HCT116 (cell line): ENCODE measurements around the gene CDKN2A. TPM values are rescaled to one million over a fixed set of nuclear protein-coding genes. Genes with fewer than 3 reads are reported as not detected.

Source experiments
- ATAC-seq: fragments of 200-7000 bp; cut with Tn5 transposase; 2 replicates; pipeline ENCODE4 v1.9.1; 2020; ENCODE audit warnings: mild to moderate bottlenecking, moderate library complexity
- BruUV-seq: library from RNA; stranded (reverse); fragments of 400-500 nt; replicated peaks from 2 replicates; lab custom pipeline; 2021; lab: Mats Ljungman, UMichigan
- CTCF ChIA-PET: fragments of 300-600 bp; sonication (Branson Sonifier 250); formaldehyde crosslinking; loops from one replicate; lab custom pipeline; 2021; ENCODE audit warnings: antibody characterized with exemption; lab: Charles Lee
- POLR2A ChIA-PET: fragments of 300-600, 350-600 bp; sonication (Branson Sonifier 250); formaldehyde crosslinking; loops from one replicate; lab custom pipeline; 2021; ENCODE audit warnings: antibody characterized with exemption; lab: Charles Lee
- RAD21 ChIA-PET, 2 experiments: fragments of 300-600 bp; sonication (Branson Sonifier 250); formaldehyde crosslinking; loops; one replicate each; lab custom pipeline; 2023; ENCODE audit warnings: low total read pairs in 2 of 2; ENCODE audit not compliant: uncharacterized antibody in 2 of 2, unreplicated experiment in 2 of 2, low non-redundant PET in 1 of 2; lab: Charles Lee
- DNase-seq: peaks from one replicate; pipeline ENCODE4 v3.0.0-alpha.2; 2010; ENCODE audit warnings: low read depth, low spot score
- H2AFZ ChIP-seq: fragments of 200-600 bp; shearing (Covaris generic), sonication (generic); 2 replicates; pipeline ENCODE4 v1.6.1; 2017; ENCODE audit warnings: low read depth, mixed run types, mixed read lengths, antibody characterized with exemption, low read length; ENCODE audit not compliant: poor library complexity, severe bottlenecking
- H3K27ac ChIP-seq: 2 replicates; pipeline ENCODE4 v1.5.1; 2012; ENCODE audit warnings: low read depth, low read length
- H3K27me3 ChIP-seq: fragments of 200-600 bp; sonication (generic); 2 replicates; pipeline ENCODE4 v1.6.1; 2016; ENCODE audit warnings: mixed run types, low read length, mixed read lengths; ENCODE audit not compliant: insufficient read depth
- H3K36me3 ChIP-seq, 2 experiments: fragments of 200-500 bp in 1 of 2; fragments of 200-600 bp in 1 of 2; sonication (Bioruptor generic) in 1 of 2; sonication (generic) in 1 of 2; 2 replicates each; pipeline versions ENCODE4 v1.5.1 to v1.6.1; 2014 to 2016; ENCODE audit warnings: low read length in 2 of 2, inconsistent platforms in 1 of 2, mixed read lengths in 1 of 2, mixed run types in 1 of 2; ENCODE audit not compliant: insufficient read depth in 2 of 2, control insufficient read depth in 1 of 2
- H3K4me1 ChIP-seq, 2 experiments: fragments of 200-600 bp in 1 of 2; sonication (generic) in 1 of 2; 2 replicates each; pipeline versions ENCODE4 v1.5.1 to v1.6.1; 2012 to 2017; ENCODE audit warnings: low read length in 2 of 2, inconsistent platforms in 1 of 2, mild to moderate bottlenecking in 1 of 2, mixed read lengths in 1 of 2, mixed run types in 1 of 2, moderate library complexity in 1 of 2; ENCODE audit not compliant: insufficient read depth in 2 of 2, control insufficient read depth in 1 of 2
- H3K4me2 ChIP-seq: fragments of 200-600 bp; sonication (generic); 2 replicates; pipeline ENCODE4 v1.6.1; 2017; ENCODE audit warnings: mixed run types, low read length, mixed read lengths
- H3K4me3 ChIP-seq, 2 experiments: fragments of 200-600 bp in 1 of 2; sonication (generic) in 1 of 2; replicated peaks in 1 of 2; 2 replicates each; pipeline ENCODE4 v1.5.1; 2011 to 2016; ENCODE audit warnings: low read length in 2 of 2, control low read depth in 1 of 2, low read depth in 1 of 2, mild to moderate bottlenecking in 1 of 2, mixed read lengths in 1 of 2, mixed run types in 1 of 2
- H3K79me2 ChIP-seq: fragments of 200-600 bp; sonication (generic); 2 replicates; pipeline ENCODE4 v1.6.1; 2017; ENCODE audit warnings: mild to moderate bottlenecking, mixed run types, low read length, moderate library complexity, mixed read lengths; ENCODE audit not compliant: insufficient read depth
- H3K9ac ChIP-seq: fragments of 200-600 bp; sonication (generic); 2 replicates; pipeline ENCODE4 v1.6.1; 2016; ENCODE audit warnings: low read length, mixed read lengths
- H3K9me2 ChIP-seq: fragments of 200-600 bp; sonication (generic), shearing (Covaris generic); 2 replicates; pipeline ENCODE4 v1.6.1; 2017; ENCODE audit warnings: mixed run types, mild to moderate bottlenecking, moderate library complexity; ENCODE audit not compliant: insufficient read depth
- H3K9me3 ChIP-seq, 2 experiments: fragments of 200-500 bp in 1 of 2; fragments of 200-600 bp in 1 of 2; sonication (Bioruptor generic) in 1 of 2; sonication (generic) in 1 of 2; 2 replicates each; pipeline ENCODE4 v1.6.1; 2014 to 2017; ENCODE audit warnings: low read length in 2 of 2, mixed read lengths in 2 of 2, inconsistent platforms in 1 of 2, low read depth in 1 of 2, mild to moderate bottlenecking in 1 of 2, mixed run types in 1 of 2, moderate library complexity in 1 of 2; ENCODE audit not compliant: control insufficient read depth in 1 of 2, insufficient read depth in 1 of 2
- H4K20me1 ChIP-seq: fragments of 200-600 bp; sonication (generic), shearing (Covaris generic); 2 replicates; pipeline ENCODE4 v1.6.1; 2017; ENCODE audit warnings: mixed run types, mild to moderate bottlenecking, moderate library complexity; ENCODE audit not compliant: insufficient read depth
- ATF3 ChIP-seq: IDR thresholded peaks from 2 replicates; pipeline ENCODE4 v1.6.1; 2012
- CBX3 ChIP-seq: IDR thresholded peaks from 2 replicates; pipeline ENCODE4 v1.6.1; 2012; ENCODE audit warnings: low read depth
- CTCF ChIP-seq, 3 experiments: fragments of 200-600 bp in 1 of 3; sonication (generic) in 1 of 3; IDR thresholded peaks in 2 of 3; conservative IDR thresholded peaks in 1 of 3; 2 replicates each; pipeline ENCODE4 v1.5.1; 2012 to 2017; ENCODE audit warnings: low read depth in 2 of 3, low read length in 2 of 3, antibody characterized with exemption in 1 of 3, borderline replicate concordance in 1 of 3, control low read depth in 1 of 3, mild to moderate bottlenecking in 1 of 3, mixed read lengths in 1 of 3, mixed run types in 1 of 3, moderate library complexity in 1 of 3; ENCODE audit not compliant: insufficient read depth in 1 of 3
- ELF1 ChIP-seq: IDR thresholded peaks from 2 replicates; pipeline ENCODE4 v1.6.1; 2012; ENCODE audit warnings: low read depth, borderline replicate concordance
- EZH2 ChIP-seq: fragments of 200-600 bp; sonication (generic); IDR thresholded peaks from 2 replicates; pipeline ENCODE4 v1.6.1; 2017; ENCODE audit warnings: antibody characterized with exemption, mixed run types
- MAX ChIP-seq: IDR thresholded peaks from 2 replicates; pipeline ENCODE4 v1.6.1; 2012
- RAD21 ChIP-seq: IDR thresholded peaks from 2 replicates; pipeline ENCODE4 v1.6.1; 2012; ENCODE audit warnings: low read depth, mild to moderate bottlenecking
- REST ChIP-seq: IDR thresholded peaks from 2 replicates; pipeline ENCODE4 v1.6.1; 2012; ENCODE audit warnings: low read depth
- SRF ChIP-seq: IDR thresholded peaks from 2 replicates; pipeline ENCODE4 v1.6.1; 2012; ENCODE audit warnings: low read depth
- ZBTB33 ChIP-seq: IDR thresholded peaks from 2 replicates; pipeline ENCODE4 v1.6.1; 2011; ENCODE audit warnings: mild to moderate bottlenecking, low read length, moderate library complexity; ENCODE audit not compliant: insufficient replicate concordance; ENCODE audit errors: extremely low read depth
- ZFX ChIP-seq: fragments of 450-650 bp; IDR thresholded peaks from 2 replicates; pipeline ENCODE4 v1.6.1; 2017
- ZNF274 ChIP-seq: fragments of 200-500 bp; sonication (Bioruptor generic); IDR thresholded peaks from 2 replicates; pipeline ENCODE4 v1.6.1; 2014; ENCODE audit warnings: mild to moderate bottlenecking, low read depth, low read length, inconsistent platforms
- intact Hi-C: fragments of 100-400 bp; cut with micrococcal nuclease; formaldehyde crosslinking; loops from 2 replicates; pipeline ENCODE4 v1.10.0; 2022
- total RNA-seq: library from RNA; stranded (reverse); gene quantifications from one replicate; pipeline ENCODE4 v1.2.1, GENCODE V29; 2021; ENCODE audit not compliant: unreplicated experiment

The CDKN2A gene
- total RNA-seq, 1 experiment from 2014 or later: 89.7 TPM

- ChIA-PET RAD21 (no interaction called here), CTCF (interaction anchor here (1.1 kb wide), 1 partner anchor 20 kb away, joined by 4 read pairs; the partner anchor contains the start of gene CDKN2B), POLR2A (no interaction called here)
- Histone ChIP-seq H2AFZ (no peak overlapping the region), H3K36me3 (no peaks in the 10 kb centered on the region), H3K4me1 (peaks cover 0 to 6% of the 10 kb centered on the region in 2 experiments; a peak in 2 of 4 replicates), H3K9ac (no peak overlapping the region)
- no peak for TF ChIP-seq CTCF (IDR thresholded peaks at IDR 0.05 in 2 of 3, conservative IDR thresholded peaks at IDR 0.05 in 1 of 3; ENCODE audit: borderline replicate concordance in 1 of 3, insufficient read depth in 1 of 3, low read depth in 2 of 3, low read length in 2 of 3)
- TF ChIP-seq ATF3: no peak
- no peak for TF ChIP-seq ZNF274
- TF ChIP-seq EZH2: no peak
- no peak for TF ChIP-seq MAX
- no peak for TF ChIP-seq CBX3
- no peak for TF ChIP-seq ZFX
- no peak for TF ChIP-seq RAD21
- no peak for TF ChIP-seq ELF1
- TF ChIP-seq ZBTB33: no peak
- TF ChIP-seq REST: no peak
- no peak for TF ChIP-seq SRF
- TF ChIP-seq, all 23 proteins: peak for 0
- BruUV-seq: no TSS peak
- no peak overlapping the region for H3K27ac ChIP-seq
- no peaks in the 10 kb centered on the region for H3K9me2 ChIP-seq
- DNase-seq (no peak), ATAC-seq (no peak)
- no peaks in the 10 kb centered on the region for H3K27me3 ChIP-seq
- H3K4me2 ChIP-seq: no peak overlapping the region
- H4K20me1 ChIP-seq: no peaks in the 10 kb centered on the region
- H3K4me3 ChIP-seq: no peak overlapping the region
- intact Hi-C loops: no loop called here
- peaks cover 64% of the 10 kb centered on the region for H3K79me2 ChIP-seq
- no peaks in the 10 kb centered on the region for H3K9me3 ChIP-seq
Observed at GRCh38 chr9:21989440-21990189, 4.6 kb downstream of the CDKN2A start.
